ENCODE measurements around the gene ARHGAP26.

Gene ARHGAP26

DNA sequence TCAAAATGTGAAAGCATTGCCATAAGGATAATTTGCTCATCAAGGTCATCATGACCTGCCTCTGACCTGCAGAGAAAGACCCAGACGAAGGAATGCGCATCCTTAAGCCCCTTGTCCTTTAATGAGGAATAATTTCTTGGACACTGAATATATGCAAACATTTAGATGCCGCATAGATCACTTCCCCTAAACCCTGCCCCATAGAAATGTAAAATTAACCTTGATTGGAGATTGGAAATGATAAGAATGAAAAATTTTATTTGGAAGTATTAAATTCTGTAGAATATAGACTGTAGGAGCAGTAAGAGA, 233.1 kb downstream of the ARHGAP26 start:
- CTCF ChIA-PET = interaction anchor here (0.9 to 1.0 kb wide), 2 partner anchors 23 to 401 kb away, joined by 4 to 6 read pairs; no protein-coding TSS in a partner anchor
- POLR2A ChIA-PET (ENCODE audit: low non-redundant PET) = interaction anchor here (0.7 kb wide), 1 partner anchor 58 kb away, joined by 4 read pairs; no protein-coding TSS in a partner anchor
- no peak for DNase-seq (ENCODE audit: low spot score)
- TF ChIP-seq, protein P1, sequence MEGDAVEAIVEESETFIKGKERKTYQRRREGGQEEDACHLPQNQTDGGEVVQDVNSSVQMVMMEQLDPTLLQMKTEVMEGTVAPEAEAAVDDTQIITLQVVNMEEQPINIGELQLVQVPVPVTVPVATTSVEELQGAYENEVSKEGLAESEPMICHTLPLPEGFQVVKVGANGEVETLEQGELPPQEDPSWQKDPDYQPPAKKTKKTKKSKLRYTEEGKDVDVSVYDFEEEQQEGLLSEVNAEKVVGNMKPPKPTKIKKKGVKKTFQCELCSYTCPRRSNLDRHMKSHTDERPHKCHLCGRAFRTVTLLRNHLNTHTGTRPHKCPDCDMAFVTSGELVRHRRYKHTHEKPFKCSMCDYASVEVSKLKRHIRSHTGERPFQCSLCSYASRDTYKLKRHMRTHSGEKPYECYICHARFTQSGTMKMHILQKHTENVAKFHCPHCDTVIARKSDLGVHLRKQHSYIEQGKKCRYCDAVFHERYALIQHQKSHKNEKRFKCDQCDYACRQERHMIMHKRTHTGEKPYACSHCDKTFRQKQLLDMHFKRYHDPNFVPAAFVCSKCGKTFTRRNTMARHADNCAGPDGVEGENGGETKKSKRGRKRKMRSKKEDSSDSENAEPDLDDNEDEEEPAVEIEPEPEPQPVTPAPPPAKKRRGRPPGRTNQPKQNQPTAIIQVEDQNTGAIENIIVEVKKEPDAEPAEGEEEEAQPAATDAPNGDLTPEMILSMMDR (conservative IDR thresholded peaks at IDR 0.05; ENCODE audit: low read depth) = 0 out of 2 replicates have a peak, but pooled peaks have one; percentile 18
- H3K27ac ChIP-seq = no peak overlapping the region

DNA sequence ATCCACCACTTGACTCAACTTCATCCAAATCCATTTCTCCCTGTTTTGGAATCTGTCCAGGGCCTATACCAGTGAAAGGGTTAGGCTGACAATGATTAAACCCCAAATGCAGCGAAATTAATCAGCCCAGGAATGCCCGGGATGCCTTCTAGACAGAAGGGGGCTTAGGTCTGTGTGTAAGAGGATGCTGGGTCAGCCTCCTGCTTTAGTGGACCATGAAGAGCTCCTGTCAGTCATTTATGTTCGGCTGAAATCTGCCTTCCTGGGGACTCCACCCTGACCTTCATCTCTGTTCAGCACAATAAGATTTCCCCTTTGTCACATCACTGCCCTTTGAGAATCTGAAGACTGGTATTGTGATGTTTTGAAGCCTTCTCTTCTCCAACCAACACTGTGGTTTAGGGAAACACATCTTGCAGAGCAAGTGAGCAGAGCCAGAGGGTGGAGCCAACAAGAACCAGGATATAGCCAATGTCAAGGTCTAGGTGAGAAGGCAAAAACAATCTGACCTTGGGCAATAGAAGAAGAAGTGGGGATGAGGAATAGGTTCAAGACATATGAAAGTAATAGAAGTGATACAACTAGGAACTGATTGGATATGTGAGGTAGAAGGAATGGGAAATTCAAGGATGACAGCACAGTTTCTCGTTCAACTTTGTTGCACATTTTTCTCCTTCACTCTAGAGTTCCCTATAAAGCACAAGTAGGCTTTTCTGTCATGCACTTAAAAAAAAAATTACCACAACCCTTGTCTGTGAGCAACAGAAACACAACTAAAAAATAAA, 234.4 kb downstream of the ARHGAP26 start:
- TF ChIP-seq, protein P1 (conservative IDR thresholded peaks at IDR 0.05; ENCODE audit: low read depth) = no peak
- no peak for DNase-seq (ENCODE audit: low spot score)
- no peak overlapping the region for H3K27ac ChIP-seq
- CTCF ChIA-PET = no interaction called here
- POLR2A ChIA-PET (ENCODE audit: low non-redundant PET) = no interaction called here

DNA sequence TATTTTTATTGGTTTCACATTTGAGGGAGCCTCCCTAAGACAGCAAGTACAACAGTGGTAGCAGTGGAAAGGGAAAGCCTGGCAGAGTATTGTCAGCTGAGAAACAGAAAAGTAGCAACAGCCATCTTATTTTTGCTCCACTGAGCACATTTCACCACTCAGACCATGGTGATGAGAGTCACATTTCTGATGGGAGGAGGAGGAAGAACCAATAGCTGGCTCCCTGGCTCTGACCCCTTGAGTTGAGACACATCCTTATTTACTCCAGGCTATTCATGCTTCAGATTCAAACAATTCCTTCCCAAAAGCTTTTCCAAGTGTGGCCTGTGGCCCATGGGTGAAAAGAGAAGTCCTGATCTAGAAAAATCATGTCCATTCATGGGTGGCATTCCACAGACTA, 236.3 kb downstream of the ARHGAP26 start:
- TF ChIP-seq, protein P1 (conservative IDR thresholded peaks at IDR 0.05; ENCODE audit: low read depth) = no peak
- no peak overlapping the region for H3K27ac ChIP-seq
- CTCF ChIA-PET = interaction anchor here (0.7 kb wide), 1 partner anchor 10 kb away, joined by 4 read pairs; no protein-coding TSS in a partner anchor
- POLR2A ChIA-PET (ENCODE audit: low non-redundant PET) = no interaction called here
- DNase-seq (ENCODE audit: low spot score) = no peak

- TF ChIP-seq, protein P1 (conservative IDR thresholded peaks at IDR 0.05; ENCODE audit: low read depth) = no peak
- no peak for DNase-seq (ENCODE audit: low spot score)
- no peak overlapping the region for H3K27ac ChIP-seq
- ChIA-PET POLR2A (ENCODE audit: low non-redundant PET) (no interaction called here), CTCF (interaction anchor here (0.7 kb wide), 1 partner anchor 1163 kb away, joined by 5 read pairs; no protein-coding TSS in a partner anchor)
Measured at GRCh38 chr5:143008032-143008431, 237.9 kb downstream of the ARHGAP26 start.

GRCh38 chr5:143008809-143009521, 238.8 kb downstream of the ARHGAP26 start:
- H3K27ac ChIP-seq = no peak overlapping the region
- ChIA-PET CTCF (interaction anchor here (0.7 kb wide), 2 partner anchors 87 to 1162 kb away, joined by 5 read pairs; no protein-coding TSS in a partner anchor), POLR2A (ENCODE audit: low non-redundant PET) (no interaction called here)
- DNase-seq (ENCODE audit: low spot score) = peak; percentile 89
- TF ChIP-seq, protein P1 (conservative IDR thresholded peaks at IDR 0.05; ENCODE audit: low read depth) = no peak

DNA sequence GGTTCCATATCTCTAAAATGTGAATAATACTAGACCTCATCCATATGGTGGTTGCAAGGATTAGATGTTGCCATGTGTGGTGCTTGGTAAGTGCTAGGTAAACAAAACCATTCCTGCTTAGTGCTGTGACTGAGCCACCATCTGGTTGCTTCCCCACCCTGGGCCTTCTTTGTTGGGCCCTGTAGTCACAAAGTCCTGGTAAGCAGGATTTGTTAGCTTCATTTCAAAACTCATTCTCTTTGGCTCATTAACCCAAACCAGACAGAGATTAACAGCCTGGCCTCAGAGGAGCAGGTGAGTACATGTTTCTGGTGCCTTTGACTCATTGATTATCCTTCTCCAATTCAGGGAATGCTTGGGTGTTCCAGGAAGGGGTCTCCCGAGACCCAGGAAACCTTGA, 240.2 kb downstream of the ARHGAP26 start:
- no peak overlapping the region for H3K27ac ChIP-seq
- TF ChIP-seq, protein P1 (conservative IDR thresholded peaks at IDR 0.05; ENCODE audit: low read depth) = no peak
- ChIA-PET CTCF (interaction anchor here (0.6 to 0.7 kb wide), 2 partner anchors 44 to 701 kb away, joined by 4 read pairs; no protein-coding TSS in a partner anchor), POLR2A (ENCODE audit: low non-redundant PET) (no interaction called here)
- no peak for DNase-seq (ENCODE audit: low spot score)
